Peyer's patch (tissue), 4 donors: Measurements from ENCODE around the gene DACT2.

ENCODE experiments used
- CTCF ChIP-seq, 6 experiments: fragments of 450-650 bp in 4 of 6; fragments of 200-600 bp in 2 of 6; sonication (generic) in 1 of 6; IDR thresholded peaks; one replicate each; pipeline ENCODE4 v1.5.1; 2017 to 2019; ENCODE audit warnings: antibody characterized with exemption in 6 of 6, mild to moderate bottlenecking in 3 of 6, moderate library complexity in 1 of 6
- POLR2A ChIP-seq, 2 donors: fragments of 450-650 bp; IDR thresholded peaks; one replicate each; pipeline ENCODE4 v1.5.1; 2017; ENCODE audit warnings: antibody characterized with exemption in 2 of 2, mild to moderate bottlenecking in 2 of 2, moderate library complexity in 2 of 2

- TF ChIP-seq CTCF (IDR thresholded peaks at IDR 0.05), result no peak
- no peak for TF ChIP-seq POLR2A (IDR thresholded peaks at IDR 0.05)
Observed at GRCh38 chr6:168308390-168309144, 11.0 kb downstream of the DACT2 start.
